Panc1 (cell line): Measurements from ENCODE around the gene CAMSAP3. TPM values are rescaled to one million over a fixed set of nuclear protein-coding genes. Genes with fewer than 3 reads are reported as not detected.

ENCODE experiments used
- ATAC-seq: fragments of 200-7000 bp; cut with Tn5 transposase; 2 replicates; pipeline ENCODE4 v1.9.1; 2020; ENCODE audit warnings: mild to moderate bottlenecking, moderate library complexity
- BruUV-seq: library from RNA; stranded (reverse); fragments of 400-500 nt; replicated peaks from 2 replicates; lab custom pipeline; 2021; lab: Mats Ljungman, UMichigan
- CTCF ChIA-PET: fragments of 300-600 bp; sonication (Branson Sonifier 250); formaldehyde crosslinking; loops from one replicate; lab custom pipeline; 2022; ENCODE audit warnings: antibody characterized with exemption; lab: Charles Lee
- POLR2A ChIA-PET: fragments of 300-600 bp; sonication (Branson Sonifier 250); formaldehyde crosslinking; loops from one replicate; lab custom pipeline; 2022; ENCODE audit warnings: antibody characterized with exemption; lab: Charles Lee
- DNase-seq: peaks from one replicate; pipeline ENCODE4 v3.0.0-alpha.2; 2010; ENCODE audit warnings: low read depth, low spot score
- H3K27ac ChIP-seq: 2 replicates; pipeline ENCODE4 v1.5.1; 2011; ENCODE audit warnings: mild to moderate bottlenecking, low read length, inconsistent platforms
- H3K27me3 ChIP-seq: fragments of 200-500 bp; sonication (Bioruptor generic); 2 replicates; pipeline ENCODE4 v1.6.0; 2014; ENCODE audit warnings: low read length, inconsistent platforms; ENCODE audit not compliant: control insufficient read depth, insufficient read depth
- H3K36me3 ChIP-seq: fragments of 200-500 bp; sonication (Bioruptor generic); 2 replicates; pipeline ENCODE4 v1.5.1; 2014; ENCODE audit warnings: inconsistent platforms, mild to moderate bottlenecking, low read length, moderate library complexity; ENCODE audit not compliant: control insufficient read depth, insufficient read depth
- H3K4me1 ChIP-seq: 2 replicates; pipeline ENCODE4 v1.5.1; 2011; ENCODE audit warnings: inconsistent platforms, mild to moderate bottlenecking, low read length, moderate library complexity; ENCODE audit not compliant: control insufficient read depth, insufficient read depth
- H3K4me3 ChIP-seq, 2 experiments: 2 replicates each; pipeline ENCODE4 v1.5.1; 2011 to 2012; ENCODE audit warnings: low read depth in 2 of 2, low read length in 2 of 2, mild to moderate bottlenecking in 2 of 2, inconsistent platforms in 1 of 2, moderate library complexity in 1 of 2
- H3K9me3 ChIP-seq: fragments of 200-500 bp; sonication (Bioruptor generic); 2 replicates; pipeline ENCODE4 v1.5.1; 2014; ENCODE audit warnings: low read depth, mild to moderate bottlenecking, inconsistent platforms, low read length, moderate library complexity; ENCODE audit not compliant: control insufficient read depth, insufficient read depth
- POLR2AphosphoS5 ChIP-seq: IDR thresholded peaks from 2 replicates; pipeline ENCODE4 v1.6.1; 2012; ENCODE audit warnings: mild to moderate bottlenecking, low read depth, low read length, moderate library complexity
- SIN3A ChIP-seq: IDR thresholded peaks from 2 replicates; pipeline ENCODE4 v1.6.1; 2012; ENCODE audit warnings: low read depth, mild to moderate bottlenecking, low read length, moderate library complexity, borderline replicate concordance; ENCODE audit not compliant: insufficient read depth
- TCF7L2 ChIP-seq: IDR thresholded peaks from 2 replicates; pipeline ENCODE4 v1.6.1; 2011; ENCODE audit warnings: mild to moderate bottlenecking, low read depth, low read length, inconsistent platforms
- in situ Hi-C: cut with HindIII; loops from 2 replicates; pipeline ENCODE4 v1.10.0; 2016; ENCODE audit warnings: low sequenced_read_pairs, low pct_unique_long_range_greater_than_20kb
- intact Hi-C: fragments of 100-400 bp; cut with micrococcal nuclease; formaldehyde crosslinking; loops from one replicate; pipeline ENCODE4 v1.10.0; 2022; ENCODE audit not compliant: unreplicated experiment
- total RNA-seq: library from RNA; stranded (reverse); gene quantifications from one replicate; pipeline ENCODE4 v1.2.1, GENCODE V29; 2021; ENCODE audit not compliant: unreplicated experiment
- TF ChIP-seq, protein P1 (sequence below): fragments of 450-650 bp; IDR thresholded peaks from 2 replicates; pipeline ENCODE4 v1.5.1; 2017; ENCODE audit warnings: mild to moderate bottlenecking
- TF ChIP-seq, protein P2 (sequence below), 2 experiments: IDR thresholded peaks; 2 replicates each; pipeline ENCODE4 v1.6.1; 2011 to 2012; ENCODE audit warnings: low read depth in 2 of 2, control low read depth in 1 of 2, low read length in 1 of 2, mild to moderate bottlenecking in 1 of 2, moderate library complexity in 1 of 2; ENCODE audit not compliant: insufficient read depth in 1 of 2

The CAMSAP3 gene
- total RNA-seq, 1 experiment from 2014 or later, result 1.7 TPM

DNA sequence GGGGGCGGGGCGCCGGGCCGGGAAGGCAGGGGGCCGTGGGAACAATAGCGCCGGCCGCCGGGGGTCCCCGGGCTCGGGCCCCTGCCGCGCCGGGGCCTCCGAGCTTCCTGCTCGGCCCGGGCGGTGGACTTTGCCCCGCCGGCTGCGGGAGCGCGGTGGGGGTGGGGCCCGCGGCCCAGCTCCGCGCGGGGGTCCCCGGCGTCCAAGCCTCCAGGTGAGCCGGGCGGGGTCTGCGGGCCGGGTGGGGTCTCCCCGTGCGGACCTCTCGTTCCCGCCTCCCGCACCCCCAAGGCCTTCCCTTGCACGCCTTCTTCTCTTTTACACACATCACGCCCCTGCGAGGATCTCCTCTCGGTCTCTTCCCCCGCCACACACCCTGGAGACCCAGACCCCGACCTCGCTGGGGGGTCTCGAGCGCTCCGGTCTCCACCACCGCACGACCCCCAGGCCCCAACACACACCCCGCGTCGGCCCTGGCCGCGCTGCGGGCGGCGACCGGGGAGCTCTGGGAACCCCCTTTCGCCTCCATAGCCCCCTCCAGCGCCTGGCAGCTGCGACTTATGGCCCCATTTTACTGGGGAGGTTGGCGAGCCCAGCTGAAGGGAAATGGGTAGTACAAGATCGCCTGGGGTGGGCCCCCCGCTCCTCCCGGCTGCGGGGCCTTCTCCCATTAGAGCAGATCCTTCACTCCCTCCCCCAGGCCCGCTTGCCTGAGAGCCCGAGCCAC lies 711 bp downstream of the CAMSAP3 start:
- BruUV-seq, result no TSS peak
- intact Hi-C loops (no loop called here), in situ Hi-C loops (no loop called here)
- ChIA-PET POLR2A (no interaction called here), CTCF (interaction anchor here (0.6 to 1.3 kb wide), 2 partner anchors 10 to 28 kb away, joined by 4 read pairs; no protein-coding TSS in a partner anchor)
- Histone ChIP-seq H3K36me3 (no peaks in the 10 kb centered on the region; the same call in 1 of the 2 replicates), H3K4me1 (no peaks in the 10 kb centered on the region), H3K27me3 (no peaks in the 10 kb centered on the region), H3K4me3 (peak overlapping the region; percentile 15 to 23; a peak in 3 of 4 replicates), H3K27ac (no peak overlapping the region), H3K9me3 (no peaks in the 10 kb centered on the region)
- DNase-seq (no peak), ATAC-seq (no peak)
- TF ChIP-seq SIN3A, result no peak

DNA sequence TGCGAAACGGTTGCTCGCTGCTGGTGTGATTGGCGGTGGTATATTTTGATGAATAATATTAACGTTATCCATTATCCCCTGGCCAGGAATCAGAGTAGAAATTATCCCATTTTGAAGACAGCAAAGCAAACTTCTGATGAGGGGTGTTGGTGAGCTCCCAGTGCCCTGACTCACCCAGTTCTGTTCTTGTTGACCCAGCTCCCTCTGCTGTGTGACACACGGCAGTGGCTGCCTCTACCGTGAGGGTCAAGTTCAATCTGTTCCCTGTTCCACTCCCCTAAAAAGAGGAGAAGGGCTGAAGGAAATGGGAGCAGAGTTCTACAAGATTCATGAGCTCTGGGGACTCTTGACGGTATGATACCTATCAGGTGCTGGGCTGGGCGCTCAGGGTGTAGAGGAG lies 2.0 kb downstream of the CAMSAP3 start:
- no peaks in the 10 kb centered on the region for H3K4me1 ChIP-seq
- H3K27me3 ChIP-seq, result no peaks in the 10 kb centered on the region
- H3K9me3 ChIP-seq, result no peaks in the 10 kb centered on the region
- no TSS peak for BruUV-seq
- TF ChIP-seq SIN3A (no peak), TCF7L2 (no peak), POLR2AphosphoS5 (no peak)
- TF ChIP-seq, protein P1, sequence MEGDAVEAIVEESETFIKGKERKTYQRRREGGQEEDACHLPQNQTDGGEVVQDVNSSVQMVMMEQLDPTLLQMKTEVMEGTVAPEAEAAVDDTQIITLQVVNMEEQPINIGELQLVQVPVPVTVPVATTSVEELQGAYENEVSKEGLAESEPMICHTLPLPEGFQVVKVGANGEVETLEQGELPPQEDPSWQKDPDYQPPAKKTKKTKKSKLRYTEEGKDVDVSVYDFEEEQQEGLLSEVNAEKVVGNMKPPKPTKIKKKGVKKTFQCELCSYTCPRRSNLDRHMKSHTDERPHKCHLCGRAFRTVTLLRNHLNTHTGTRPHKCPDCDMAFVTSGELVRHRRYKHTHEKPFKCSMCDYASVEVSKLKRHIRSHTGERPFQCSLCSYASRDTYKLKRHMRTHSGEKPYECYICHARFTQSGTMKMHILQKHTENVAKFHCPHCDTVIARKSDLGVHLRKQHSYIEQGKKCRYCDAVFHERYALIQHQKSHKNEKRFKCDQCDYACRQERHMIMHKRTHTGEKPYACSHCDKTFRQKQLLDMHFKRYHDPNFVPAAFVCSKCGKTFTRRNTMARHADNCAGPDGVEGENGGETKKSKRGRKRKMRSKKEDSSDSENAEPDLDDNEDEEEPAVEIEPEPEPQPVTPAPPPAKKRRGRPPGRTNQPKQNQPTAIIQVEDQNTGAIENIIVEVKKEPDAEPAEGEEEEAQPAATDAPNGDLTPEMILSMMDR, result no peak
- TF ChIP-seq, protein P2, sequence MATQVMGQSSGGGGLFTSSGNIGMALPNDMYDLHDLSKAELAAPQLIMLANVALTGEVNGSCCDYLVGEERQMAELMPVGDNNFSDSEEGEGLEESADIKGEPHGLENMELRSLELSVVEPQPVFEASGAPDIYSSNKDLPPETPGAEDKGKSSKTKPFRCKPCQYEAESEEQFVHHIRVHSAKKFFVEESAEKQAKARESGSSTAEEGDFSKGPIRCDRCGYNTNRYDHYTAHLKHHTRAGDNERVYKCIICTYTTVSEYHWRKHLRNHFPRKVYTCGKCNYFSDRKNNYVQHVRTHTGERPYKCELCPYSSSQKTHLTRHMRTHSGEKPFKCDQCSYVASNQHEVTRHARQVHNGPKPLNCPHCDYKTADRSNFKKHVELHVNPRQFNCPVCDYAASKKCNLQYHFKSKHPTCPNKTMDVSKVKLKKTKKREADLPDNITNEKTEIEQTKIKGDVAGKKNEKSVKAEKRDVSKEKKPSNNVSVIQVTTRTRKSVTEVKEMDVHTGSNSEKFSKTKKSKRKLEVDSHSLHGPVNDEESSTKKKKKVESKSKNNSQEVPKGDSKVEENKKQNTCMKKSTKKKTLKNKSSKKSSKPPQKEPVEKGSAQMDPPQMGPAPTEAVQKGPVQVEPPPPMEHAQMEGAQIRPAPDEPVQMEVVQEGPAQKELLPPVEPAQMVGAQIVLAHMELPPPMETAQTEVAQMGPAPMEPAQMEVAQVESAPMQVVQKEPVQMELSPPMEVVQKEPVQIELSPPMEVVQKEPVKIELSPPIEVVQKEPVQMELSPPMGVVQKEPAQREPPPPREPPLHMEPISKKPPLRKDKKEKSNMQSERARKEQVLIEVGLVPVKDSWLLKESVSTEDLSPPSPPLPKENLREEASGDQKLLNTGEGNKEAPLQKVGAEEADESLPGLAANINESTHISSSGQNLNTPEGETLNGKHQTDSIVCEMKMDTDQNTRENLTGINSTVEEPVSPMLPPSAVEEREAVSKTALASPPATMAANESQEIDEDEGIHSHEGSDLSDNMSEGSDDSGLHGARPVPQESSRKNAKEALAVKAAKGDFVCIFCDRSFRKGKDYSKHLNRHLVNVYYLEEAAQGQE (IDR thresholded peaks at IDR 0.05; ENCODE audit: insufficient read depth in 1 of 2, low read depth in 2 of 2, low read length in 1 of 2), result no peak
- no peaks in the 10 kb centered on the region; the same call in 1 of the 2 replicates for H3K36me3 ChIP-seq
- intact Hi-C loops (no loop called here), in situ Hi-C loops (no loop called here)
- H3K4me3 ChIP-seq, result no peak overlapping the region
- no peak overlapping the region for H3K27ac ChIP-seq
- no peak for DNase-seq
- POLR2A ChIA-PET, result no interaction called here
- CTCF ChIA-PET, result no interaction called here
- ATAC-seq, result no peak

DNA sequence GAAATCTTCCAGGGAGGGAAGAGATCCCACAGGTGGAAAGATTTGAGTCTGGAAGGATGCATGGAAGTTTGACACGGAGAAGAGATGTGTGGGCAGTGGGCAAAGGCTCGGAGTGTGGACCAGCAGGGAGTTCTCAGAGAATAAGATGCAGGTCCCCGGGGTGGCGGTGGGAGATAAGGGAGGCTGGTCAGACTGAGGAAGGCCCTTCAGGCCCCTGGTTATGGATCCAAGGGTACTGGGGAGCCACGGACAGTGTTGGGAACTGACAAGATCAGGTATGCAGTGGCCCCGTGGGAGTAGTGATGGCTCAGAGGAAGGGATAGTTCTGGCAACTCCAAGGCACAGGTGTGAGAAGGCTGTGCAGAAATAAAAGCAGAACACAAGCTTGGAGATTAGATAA lies 2.5 kb downstream of the CAMSAP3 start:
- BruUV-seq, result no TSS peak
- ChIA-PET POLR2A (no interaction called here), CTCF (no interaction called here)
- Histone ChIP-seq H3K4me1 (no peaks in the 10 kb centered on the region), H3K36me3 (no peaks in the 10 kb centered on the region; the same call in 1 of the 2 replicates), H3K9me3 (no peaks in the 10 kb centered on the region), H3K27ac (no peak overlapping the region), H3K27me3 (no peaks in the 10 kb centered on the region), H3K4me3 (no peak overlapping the region)
- no peak for DNase-seq
- TF ChIP-seq, protein P1, result no peak
- no peak for TF ChIP-seq TCF7L2
- in situ Hi-C loops (no loop called here), intact Hi-C loops (no loop called here)
- ATAC-seq, result no peak
